IPS DF 4.7 (cell line): Measurements from ENCODE around the gene SLC27A6.
"Not testable (repeated sequence)": the region's sequence is repeated elsewhere in the genome, so short reads cannot be mapped to it uniquely, and the experiment has no call there.

Source experiments
- DNase-seq: peaks from one replicate; pipeline ENCODE4 v3.0.0-alpha.2; 2013; ENCODE audit warnings: low spot score; ENCODE audit errors: extremely low read depth

Gene SLC27A6

DNA sequence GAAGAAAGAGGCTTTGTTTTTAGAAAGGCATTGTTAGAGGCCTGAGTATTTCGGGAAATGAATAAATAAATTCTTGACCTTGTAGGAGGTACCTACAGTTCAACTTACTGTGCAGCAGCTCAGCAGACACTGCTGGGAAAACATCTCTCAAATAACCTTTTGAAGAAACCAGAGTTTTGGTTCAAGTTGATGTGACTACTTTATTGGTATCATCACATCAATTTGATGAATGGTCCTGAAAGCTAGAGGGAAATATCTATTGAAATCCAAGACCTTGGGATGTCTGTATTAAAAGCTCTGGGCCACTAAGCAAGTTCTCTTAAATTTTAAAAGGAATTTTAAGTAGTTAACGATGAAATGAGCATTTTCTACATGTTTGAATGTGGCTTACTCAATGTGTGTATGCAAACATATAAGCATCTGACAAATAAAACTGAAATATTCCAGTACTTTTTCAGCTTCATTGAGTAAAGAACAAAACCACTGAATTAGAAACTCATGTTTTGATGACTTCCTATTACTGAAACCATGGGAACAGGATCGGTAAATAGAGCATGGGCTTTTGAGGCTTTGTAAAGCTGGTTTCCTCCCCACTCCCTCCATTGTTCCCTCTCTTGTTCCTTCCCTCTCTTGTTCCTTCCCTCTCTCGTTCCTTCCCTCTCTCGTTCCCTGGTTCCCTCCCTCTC, 36.7 kb downstream of the SLC27A6 start:
- no peak for DNase-seq

DNA sequence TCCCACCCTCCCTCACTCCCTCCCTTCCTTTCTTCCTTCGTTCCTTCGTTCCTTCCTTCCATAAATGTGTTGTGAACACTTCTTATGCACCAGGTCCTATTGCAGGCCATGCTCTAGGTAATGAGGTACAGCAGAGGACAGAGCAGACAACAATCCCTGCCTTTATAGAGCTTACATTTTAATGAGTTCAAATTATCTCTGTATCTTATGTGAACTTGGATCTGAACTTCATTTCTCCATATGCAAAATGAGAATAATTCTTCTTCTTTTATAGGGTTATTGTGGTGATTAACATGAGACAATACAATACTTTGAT, 37.2 kb downstream of the SLC27A6 start:
- DNase-seq = no peak

DNA sequence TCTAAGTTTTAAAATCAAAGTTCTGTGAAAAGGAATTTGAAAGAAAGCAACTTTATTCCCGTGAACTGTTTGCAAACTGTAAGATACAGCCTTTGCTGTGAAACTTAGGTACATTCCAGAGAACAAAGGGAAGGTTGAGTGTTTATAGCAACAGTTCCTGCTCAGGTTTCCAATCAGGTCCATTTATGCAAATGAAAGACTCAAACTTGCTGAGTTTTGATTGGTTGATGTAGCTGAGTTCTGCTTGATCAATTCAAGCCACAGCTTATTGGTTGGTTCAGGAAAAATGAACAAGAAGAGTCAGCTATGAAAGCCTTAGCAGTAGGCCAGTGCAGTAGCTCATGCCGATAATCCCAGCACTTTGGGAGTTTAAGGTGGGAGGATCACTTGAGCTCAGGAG, 37.9 kb downstream of the SLC27A6 start:
- no peak for DNase-seq

DNA sequence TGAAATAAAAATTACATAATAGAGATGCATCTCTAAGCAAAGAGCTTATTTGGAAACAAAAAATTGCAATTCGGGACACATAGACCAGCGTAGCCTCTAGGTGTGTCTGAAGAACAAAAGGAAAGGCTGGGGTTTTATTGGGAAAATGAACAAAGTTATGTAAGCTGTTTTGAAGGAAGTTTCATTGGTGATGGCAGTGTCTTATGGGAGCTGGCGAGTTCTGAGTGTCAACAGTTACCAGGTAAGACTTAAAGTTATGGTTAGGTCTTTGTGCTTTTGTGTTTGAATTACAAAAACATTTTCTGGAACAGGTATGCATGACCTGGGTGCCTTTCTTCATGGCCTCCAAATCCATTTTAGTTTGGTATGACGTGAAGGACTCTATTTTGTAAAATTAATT, 48.9 kb downstream of the SLC27A6 start:
- no peak for DNase-seq

DNA sequence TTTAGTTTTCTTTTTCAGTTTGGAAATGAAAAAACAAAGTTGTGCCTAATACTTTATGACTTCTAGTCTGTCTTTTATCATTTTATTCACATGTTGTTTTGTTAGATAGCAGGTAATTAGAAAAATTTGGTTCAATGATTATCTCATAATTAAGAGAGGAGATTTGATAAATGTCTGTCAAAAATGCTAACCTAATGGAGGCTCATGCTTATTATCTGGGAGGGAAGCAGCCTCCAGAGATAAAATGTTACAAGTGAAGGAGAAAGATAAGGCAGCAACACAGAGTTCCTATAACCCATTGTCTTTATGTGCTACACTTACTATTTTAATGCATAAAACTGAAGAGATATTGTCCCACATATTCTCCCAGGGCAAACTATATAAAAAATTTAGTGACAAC, 53.5 kb downstream of the SLC27A6 start:
- DNase-seq = no peak

DNA sequence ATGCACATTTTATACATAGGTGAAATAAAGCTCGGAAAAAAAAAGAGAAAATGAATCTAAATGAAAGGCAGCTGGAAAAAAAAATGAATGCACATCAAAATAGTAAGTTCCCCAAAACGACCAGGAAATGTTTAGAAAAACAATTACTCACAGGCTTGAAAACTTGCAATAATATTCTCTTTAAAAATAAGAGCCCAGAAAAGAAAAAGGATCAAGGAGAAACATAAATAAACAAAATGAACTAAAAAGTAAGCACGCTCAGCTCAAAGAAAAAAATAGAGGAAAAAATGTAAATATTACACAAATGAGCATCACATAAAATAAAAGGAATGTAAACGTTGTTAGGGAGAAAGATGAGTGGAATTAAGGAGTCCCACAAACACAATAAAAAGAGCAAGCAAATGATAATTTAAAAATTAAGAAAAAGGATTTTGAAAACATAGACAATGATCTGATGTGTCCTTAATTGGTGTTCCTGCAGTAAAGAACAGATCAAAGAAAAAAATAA, 54.2 kb downstream of the SLC27A6 start:
- DNase-seq = no peak

DNA sequence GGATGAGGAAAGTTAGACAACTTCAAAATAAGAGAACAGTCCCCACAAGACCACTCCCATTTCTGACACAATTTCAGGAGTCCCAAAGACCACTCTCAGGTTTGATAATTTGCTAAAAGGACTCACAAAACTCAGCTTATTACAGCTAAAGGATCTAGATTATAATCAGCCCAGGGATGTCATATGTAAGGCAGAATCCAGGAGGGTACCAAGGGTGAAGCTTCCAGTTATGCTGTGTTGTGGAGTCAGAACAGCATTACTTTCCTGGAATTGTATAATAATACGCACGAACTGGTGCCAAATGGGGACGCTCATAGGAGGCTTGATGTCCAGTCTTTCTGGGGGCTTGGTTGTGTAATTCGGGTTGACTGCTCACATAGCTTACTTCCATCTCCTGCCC, 55.4 kb downstream of the SLC27A6 start:
- no peak for DNase-seq

DNA sequence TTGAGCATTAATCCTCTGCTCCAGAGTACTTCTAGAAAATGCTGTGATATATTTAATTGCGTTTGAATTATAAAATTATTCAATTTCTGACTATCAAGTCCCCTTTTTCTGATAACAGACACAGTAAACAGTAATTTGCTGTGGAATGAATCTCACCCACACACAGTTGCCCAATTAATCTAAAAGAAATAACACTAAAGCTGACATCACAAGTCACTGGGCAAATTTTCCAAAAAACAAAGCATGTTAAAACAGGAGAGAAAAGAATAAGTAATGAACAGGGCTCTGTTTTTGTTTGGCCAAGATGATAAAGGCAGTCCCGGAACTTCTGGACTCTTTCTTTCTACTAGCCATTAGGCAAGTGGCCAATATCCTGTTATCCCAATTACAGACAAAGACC, 56.5 kb downstream of the SLC27A6 start:
- no peak for DNase-seq

DNA sequence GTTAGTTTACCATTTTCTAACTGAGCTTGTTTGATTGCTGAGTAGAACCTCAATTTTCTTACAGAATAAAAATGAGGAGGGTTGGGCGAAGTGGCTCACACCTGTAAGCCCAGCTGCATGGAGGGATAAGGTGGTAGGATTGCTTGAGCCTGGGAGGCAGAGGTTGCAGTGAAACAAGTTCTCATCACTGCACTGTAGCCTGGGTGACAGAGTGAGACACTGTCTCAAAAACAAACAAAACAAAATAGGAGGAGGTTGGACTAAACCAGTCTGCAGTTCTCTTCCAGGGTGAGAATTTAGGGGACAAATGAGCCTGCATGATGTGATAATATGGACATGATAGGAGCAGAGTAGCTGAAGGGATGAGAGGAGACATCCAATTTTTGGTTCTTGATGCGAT, 57.3 kb downstream of the SLC27A6 start:
- no peak for DNase-seq

DNA sequence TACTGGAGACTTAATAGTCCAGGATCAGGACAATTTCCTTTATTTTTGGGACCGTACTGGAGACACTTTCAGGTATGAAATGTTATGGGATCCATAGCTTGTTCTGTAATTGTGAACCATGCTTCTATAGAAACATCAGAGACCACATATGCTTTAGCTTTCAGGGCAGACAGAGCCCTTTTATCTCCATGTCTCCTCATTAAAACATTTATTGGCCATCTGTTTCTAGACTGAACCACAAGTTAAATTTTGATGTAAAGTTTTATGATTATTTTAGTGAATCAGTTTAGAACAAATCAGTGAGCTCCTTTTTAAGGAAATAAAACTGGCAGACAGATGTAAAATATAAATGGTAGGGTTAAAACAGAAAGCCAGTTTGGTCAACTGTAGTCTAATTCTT, 62.0 kb downstream of the SLC27A6 start:
- DNase-seq = no peak

DNA sequence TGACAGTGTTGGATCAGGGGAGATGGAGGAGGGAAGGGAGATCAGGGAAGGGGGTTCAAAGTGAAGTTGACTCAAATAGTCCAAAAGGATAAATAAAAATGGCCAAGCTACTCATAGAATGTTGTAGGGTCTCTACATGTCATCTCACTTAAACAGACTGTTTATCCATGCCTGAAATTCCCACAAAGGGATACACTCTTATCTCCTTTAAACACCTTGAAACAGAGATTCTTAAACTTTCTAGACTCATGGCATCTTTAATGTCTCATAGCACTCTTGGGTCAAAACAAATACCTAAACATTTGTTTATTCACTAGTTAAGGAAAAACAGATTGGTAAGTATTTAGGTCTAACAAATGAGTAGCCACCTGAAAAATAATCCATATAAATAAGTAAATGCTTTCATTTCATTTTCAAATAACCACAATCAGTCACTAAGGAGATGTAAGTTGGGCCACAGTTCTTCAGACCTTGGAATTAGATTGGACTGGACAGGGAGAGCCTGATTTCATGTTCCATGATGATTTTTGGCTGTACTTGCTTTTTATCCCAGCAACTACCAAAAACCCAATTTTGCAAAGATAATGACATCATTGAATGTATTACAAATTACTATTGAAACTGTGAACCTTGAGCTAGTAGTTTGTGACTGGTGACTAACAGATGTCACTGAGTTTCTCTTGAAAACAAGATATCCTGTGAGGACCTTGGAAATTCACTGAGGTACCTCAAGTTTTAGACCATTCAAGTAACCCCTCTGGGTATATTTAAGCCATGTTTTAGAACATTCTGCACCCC, 66.8 kb downstream of the SLC27A6 start:
- DNase-seq = no peak

DNA sequence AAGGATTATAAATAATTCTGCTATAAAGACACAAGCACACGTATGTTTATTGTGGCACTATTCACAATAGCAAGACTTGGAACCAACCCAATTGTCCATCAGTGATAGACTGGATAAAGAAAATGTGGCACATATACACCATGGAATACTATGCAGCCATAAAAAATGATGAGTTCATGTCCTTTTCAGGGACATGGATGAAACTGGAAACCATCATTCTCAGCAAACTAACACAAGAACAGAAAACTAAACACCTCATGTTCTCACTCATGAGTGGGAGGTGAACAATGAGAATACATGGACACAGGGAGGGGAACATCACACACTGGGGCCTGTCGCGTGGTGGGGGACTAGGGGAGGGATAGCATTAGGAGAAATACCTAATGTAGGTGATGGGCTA, 71.0 kb downstream of the SLC27A6 start:
- not testable (repeated sequence) for DNase-seq

DNA sequence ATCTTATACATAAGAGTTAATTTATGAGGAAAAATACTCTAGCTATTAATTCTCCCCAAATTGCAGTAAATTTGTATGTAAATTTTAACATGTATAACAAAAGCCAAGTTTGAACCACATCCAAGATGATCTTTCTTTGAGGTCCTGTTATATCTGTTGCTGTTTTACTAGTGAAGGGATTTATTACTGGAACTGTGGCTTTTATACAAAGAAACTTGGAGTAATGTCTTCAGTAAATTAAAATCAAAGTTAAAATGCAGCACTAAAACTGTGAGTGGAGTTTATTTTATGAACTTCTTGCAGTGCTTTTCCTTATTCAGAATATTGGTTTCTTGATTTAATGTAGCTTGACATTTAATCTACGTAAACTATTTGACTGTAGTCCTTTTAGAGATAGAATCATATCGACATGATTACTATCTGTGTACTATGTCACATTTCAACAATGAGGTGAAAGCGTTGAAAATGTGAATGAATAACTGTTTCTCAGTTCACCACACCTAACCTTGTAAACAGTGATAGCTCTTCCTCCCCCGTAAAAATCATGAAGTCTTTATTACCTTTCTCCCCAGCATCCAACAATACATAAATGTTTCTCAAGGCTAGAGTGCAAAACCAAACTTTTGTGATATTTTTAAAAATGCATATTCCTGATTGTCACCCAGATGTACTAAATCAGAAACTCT, 76.1 kb downstream of the SLC27A6 start:
- no peak for DNase-seq

DNA sequence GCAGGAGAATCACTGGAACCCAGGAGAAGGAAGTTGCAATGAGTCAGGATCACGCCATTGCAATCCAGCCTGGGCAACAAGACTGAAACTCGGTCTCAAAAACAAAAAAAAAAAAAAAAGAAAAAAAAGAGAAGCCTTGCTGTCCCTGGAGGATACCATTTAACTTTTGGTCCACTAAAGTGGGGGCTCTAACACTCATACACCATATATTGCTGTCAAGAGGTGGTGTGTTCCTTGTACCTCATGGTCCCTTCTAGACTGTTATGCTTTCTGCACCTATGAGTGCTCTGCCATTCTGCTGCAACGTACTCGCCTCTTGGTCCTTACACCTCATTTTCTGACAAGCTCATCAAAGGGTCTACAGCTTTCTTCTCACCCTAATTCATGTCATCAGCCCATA, 77.0 kb downstream of the SLC27A6 start:
- no peak for DNase-seq

DNA sequence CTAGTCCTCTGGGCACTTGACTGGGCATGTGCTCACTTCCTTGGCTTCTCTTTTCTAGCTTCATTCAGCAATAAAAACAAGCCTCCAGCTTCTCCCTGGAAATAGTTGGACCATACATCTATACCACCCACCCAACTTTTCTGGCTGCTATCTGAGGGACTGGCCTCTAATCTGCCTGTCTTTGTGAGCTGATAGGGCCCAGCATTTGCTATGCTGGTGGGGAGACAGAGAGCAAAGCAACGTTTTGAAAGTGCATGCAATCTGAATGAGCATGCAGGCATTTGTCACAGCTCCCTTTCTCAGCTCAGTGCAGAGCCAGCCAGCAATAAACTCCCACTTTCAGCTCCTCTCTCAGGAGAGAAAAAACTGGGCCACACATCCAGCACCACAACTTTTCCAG, 78.6 kb downstream of the SLC27A6 start:
- DNase-seq = no peak

DNA sequence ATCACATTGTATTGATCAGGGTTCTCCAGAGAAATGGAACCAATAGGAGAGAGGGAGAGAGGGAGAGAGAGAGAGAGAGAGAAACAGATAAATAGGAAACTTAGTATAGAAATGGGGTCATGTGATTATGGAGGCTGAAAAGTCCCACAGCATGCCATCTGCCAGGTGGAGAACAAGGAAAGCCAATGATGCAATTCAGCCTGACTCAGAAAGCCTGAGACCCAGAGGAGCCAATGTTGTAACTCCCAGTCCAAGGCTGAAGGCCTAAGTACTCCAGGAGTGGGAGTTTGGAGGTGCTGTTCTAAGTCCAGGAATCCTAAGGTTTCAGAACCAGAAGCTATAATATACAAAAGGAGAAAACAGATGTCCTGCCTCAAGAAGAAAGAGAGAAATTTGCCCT, 80.9 kb downstream of the SLC27A6 start:
- DNase-seq = no peak

DNA sequence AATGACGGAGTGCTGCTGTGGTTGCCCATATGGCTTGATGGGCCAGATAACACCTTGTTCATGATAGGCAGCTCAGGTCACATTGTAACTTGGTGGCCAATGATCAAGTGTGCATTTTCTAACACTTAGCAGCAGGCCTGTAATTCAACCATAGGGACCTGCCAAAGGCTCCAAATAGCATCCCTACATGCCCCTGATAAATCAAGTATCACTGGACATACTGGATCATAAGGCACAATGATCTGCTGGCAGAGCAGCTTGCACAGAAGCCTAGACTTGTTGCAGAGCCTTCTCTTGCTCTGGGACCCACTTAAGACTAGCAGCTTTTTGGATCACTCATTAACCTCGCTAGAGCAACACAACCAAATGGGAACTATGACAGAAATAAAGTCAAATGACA, 83.2 kb downstream of the SLC27A6 start:
- no peak for DNase-seq

DNA sequence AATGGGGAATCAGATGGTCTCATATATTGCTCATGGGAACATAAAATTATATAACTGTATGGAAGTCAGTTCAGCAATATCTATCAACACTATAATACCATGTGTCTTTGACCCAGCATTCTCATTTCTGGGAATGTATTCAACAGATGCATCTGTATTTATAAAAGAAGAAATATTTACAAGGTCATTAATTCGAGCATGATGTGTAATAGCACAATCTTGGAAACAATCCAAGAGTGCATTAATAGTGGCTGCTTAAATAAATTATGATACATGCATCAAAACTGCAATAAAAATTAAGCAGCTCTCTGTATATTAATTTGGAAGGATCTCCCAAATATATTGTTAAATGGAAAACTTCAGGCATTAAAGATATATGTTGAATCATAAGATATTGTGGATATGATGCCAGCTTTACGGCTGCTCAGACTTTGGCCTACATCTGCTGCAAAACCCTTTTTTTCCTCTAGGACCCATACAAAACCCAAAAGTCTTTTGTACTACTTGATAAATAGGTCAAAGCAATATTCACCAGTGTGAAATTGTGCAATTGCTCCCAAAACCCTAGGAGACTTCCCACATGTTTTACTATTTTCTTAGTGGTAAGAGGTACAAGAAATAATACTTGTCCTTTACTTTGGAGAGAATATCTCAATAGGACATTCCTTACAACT, 84.0 kb downstream of the SLC27A6 start:
- no peak for DNase-seq

DNA sequence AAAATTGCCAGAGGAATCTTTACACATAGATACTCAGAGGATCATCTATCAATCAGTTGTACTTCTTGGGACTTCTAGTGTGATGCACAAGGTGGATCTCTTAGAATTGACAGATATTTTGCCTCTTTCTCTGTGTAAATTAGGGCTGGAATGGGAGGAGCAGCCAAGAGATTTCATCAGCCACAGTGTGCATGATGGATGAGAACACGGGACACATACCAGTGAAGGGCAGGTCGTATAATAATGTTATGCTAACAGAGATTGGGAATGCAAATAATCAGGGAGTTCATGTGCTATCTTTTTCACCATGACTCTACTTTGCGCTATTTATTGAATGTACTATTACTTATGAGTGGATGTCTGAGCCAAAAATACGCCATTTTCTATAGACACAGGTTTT, 86.0 kb downstream of the SLC27A6 start:
- no peak for DNase-seq

DNA sequence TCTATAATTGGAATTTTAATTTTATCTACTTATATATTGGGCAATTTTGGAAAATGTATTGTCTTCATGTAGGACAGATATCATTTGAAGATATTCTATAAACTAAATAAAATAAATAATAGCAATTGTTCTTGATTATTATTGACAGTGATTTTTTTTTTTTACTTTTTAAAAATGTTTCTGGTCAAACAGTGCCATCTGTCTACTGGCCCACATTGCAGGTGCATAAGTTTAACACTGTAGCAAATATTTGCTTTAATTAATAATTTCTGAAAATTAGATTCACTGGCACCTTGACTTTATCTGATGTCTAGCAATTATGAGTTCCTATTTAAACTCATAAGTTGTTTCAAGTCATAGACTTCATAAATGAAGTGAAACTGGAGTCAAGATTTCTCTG, 88.2 kb downstream of the SLC27A6 start:
- no peak for DNase-seq

DNA sequence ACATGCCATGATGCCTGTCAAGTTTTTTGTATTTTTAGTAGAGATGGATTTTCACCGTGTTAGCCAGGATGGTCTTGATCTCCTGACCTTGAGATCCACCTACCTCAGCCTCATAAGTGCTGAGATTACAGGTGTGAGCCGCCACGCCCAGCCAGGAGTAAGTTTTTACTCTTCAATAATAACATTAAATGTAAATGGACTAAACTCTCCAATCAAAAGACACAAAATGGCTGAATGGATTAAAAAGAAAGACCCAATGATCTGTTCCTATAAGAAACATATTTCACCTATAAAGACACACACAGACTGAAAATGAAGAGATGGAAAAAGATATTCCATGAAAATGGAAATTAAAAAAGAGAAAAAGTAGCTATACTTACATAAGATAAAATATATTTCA, 92.0 kb downstream of the SLC27A6 start:
- no peak for DNase-seq

DNA sequence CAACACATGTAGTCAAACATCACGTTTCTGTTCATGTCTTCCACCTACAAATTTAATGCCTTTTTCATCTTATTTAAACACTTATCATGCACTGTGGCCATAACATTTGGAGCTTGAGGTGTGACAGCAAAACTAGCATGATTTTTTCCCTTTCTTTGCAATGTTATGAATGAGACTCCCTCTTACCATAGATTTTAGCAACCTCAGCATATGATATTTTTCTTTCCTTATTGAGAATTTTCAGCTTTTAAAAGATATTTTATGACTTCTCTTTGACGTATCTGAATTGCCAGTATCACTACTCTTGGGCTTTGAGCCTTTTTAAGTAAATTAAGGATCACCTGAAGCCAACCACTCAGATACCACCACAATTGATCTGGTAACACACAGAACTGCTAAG, 96.6 kb downstream of the SLC27A6 start:
- no peak for DNase-seq
